IPS DF 6.9 (cell line): ENCODE data around the gene CRYM.

Source experiments
- DNase-seq: peaks from one replicate; pipeline ENCODE4 v3.0.0-alpha.2; 2013; ENCODE audit warnings: low read depth, low spot score
- H3K27ac ChIP-seq: one replicate; pipeline ENCODE4 v1.5.1; 2013; ENCODE audit warnings: low read length, control low read depth
- H3K27me3 ChIP-seq: 2 replicates; pipeline ENCODE4 v1.6.1; 2013; ENCODE audit warnings: mild to moderate bottlenecking, low read length; ENCODE audit not compliant: control insufficient read depth, insufficient read depth
- H3K36me3 ChIP-seq: 2 replicates; pipeline ENCODE4 v1.6.1; 2013; ENCODE audit warnings: low read length; ENCODE audit not compliant: control insufficient read depth, insufficient read depth
- H3K4me1 ChIP-seq: 2 replicates; pipeline ENCODE4 v1.6.1; 2013; ENCODE audit warnings: low read length; ENCODE audit not compliant: control insufficient read depth, insufficient read depth
- H3K4me3 ChIP-seq: 2 replicates; pipeline ENCODE4 v1.5.1; 2013; ENCODE audit warnings: mild to moderate bottlenecking, low read length
- H3K9me3 ChIP-seq: 2 replicates; pipeline ENCODE4 v1.6.1; 2013; ENCODE audit warnings: low read length, inconsistent platforms; ENCODE audit not compliant: control insufficient read depth, insufficient read depth
- WGBS: extraction: QIAGEN DNeasy Blood & Tissue Kit; methylation state at CpG from one replicate; pipeline ENCODE4 v1.1.7; 2013; ENCODE audit warnings: mixed read lengths, missing lambda C conversion rate; ENCODE audit not compliant: insufficient read length, insufficient coverage; 5-methylcytosine and 5-hydroxymethylcytosine counted together

CRYM gene

GRCh38 chr16:21226749-21227148 is 51.3 kb downstream of the CRYM start:
- Histone ChIP-seq H3K9me3 (no peaks in the 10 kb centered on the region), H3K4me1 (peaks cover 8% of the 10 kb centered on the region; the same call in 1 of the 2 replicates), H3K27me3 (no peaks in the 10 kb centered on the region), H3K36me3 (no peaks in the 10 kb centered on the region), H3K4me3 (no peak overlapping the region), H3K27ac (no peak overlapping the region)
- no peak for DNase-seq

GRCh38 chr16:21224800-21225199 is 53.3 kb downstream of the CRYM start:
- H3K4me3 ChIP-seq: no peak overlapping the region
- no peaks in the 10 kb centered on the region for H3K27me3 ChIP-seq
- no peak for DNase-seq
- H3K4me1 ChIP-seq: peaks cover 8% of the 10 kb centered on the region; the same call in 1 of the 2 replicates
- H3K36me3 ChIP-seq: no peaks in the 10 kb centered on the region
- no peak overlapping the region for H3K27ac ChIP-seq
- no CpG with 5 or more reads among the region's 2 CpGs for WGBS
- H3K9me3 ChIP-seq: no peaks in the 10 kb centered on the region

GRCh38 chr16:21223787-21224186 is 54.3 kb downstream of the CRYM start:
- no peak overlapping the region for H3K4me3 ChIP-seq
- no peaks in the 10 kb centered on the region for H3K27me3 ChIP-seq
- no peak for DNase-seq
- WGBS: no CpG with 5 or more reads among the region's 9 CpGs
- H3K36me3 ChIP-seq: no peaks in the 10 kb centered on the region
- no peaks in the 10 kb centered on the region for H3K9me3 ChIP-seq
- peaks cover 8% of the 10 kb centered on the region; the same call in 1 of the 2 replicates for H3K4me1 ChIP-seq
- H3K27ac ChIP-seq: no peak overlapping the region

GRCh38 chr16:21222495-21223337 is 55.4 kb downstream of the CRYM start:
- Histone ChIP-seq H3K4me3 (no peak overlapping the region), H3K27me3 (no peaks in the 10 kb centered on the region), H3K36me3 (no peaks in the 10 kb centered on the region), H3K27ac (no peak overlapping the region), H3K4me1 (peaks cover 8% of the 10 kb centered on the region; the same call in 1 of the 2 replicates), H3K9me3 (no peaks in the 10 kb centered on the region)
- DNase-seq: no peak
- WGBS: no CpG with 5 or more reads among the region's 4 CpGs

- H3K4me3 ChIP-seq: no peak overlapping the region
- no CpG with 5 or more reads among the region's 2 CpGs for WGBS
- no peaks in the 10 kb centered on the region for H3K27me3 ChIP-seq
- DNase-seq: no peak
- H3K27ac ChIP-seq: no peak overlapping the region
- no peaks in the 10 kb centered on the region for H3K9me3 ChIP-seq
- H3K36me3 ChIP-seq: no peaks in the 10 kb centered on the region
- H3K4me1 ChIP-seq: peaks cover 8% of the 10 kb centered on the region; the same call in 1 of the 2 replicates
Measured at GRCh38 chr16:21219551-21219950, 58.5 kb downstream of the CRYM start.

GRCh38 chr16:21218153-21218552 is 59.9 kb downstream of the CRYM start:
- Histone ChIP-seq H3K4me1 (peaks cover 5% of the 10 kb centered on the region; the same call in 1 of the 2 replicates), H3K27ac (no peak overlapping the region), H3K27me3 (no peaks in the 10 kb centered on the region), H3K36me3 (no peaks in the 10 kb centered on the region), H3K9me3 (no peaks in the 10 kb centered on the region), H3K4me3 (no peak overlapping the region)
- WGBS: no CpG with 5 or more reads among the region's 7 CpGs
- no peak for DNase-seq

GRCh38 chr16:21217121-21217520 is 61.0 kb downstream of the CRYM start:
- no peaks in the 10 kb centered on the region for H3K9me3 ChIP-seq
- WGBS: no CpG with 5 or more reads among the region's 2 CpGs
- H3K27me3 ChIP-seq: no peaks in the 10 kb centered on the region
- no peak overlapping the region for H3K4me3 ChIP-seq
- DNase-seq: no peak
- H3K36me3 ChIP-seq: no peaks in the 10 kb centered on the region
- no peak overlapping the region for H3K27ac ChIP-seq
- no peaks in the 10 kb centered on the region for H3K4me1 ChIP-seq

- no peak for DNase-seq
- no CpG with 5 or more reads among the region's 4 CpGs for WGBS
- no peaks in the 10 kb centered on the region for H3K9me3 ChIP-seq
Measured at GRCh38 chr16:21214086-21214485, 64.0 kb downstream of the CRYM start.

GRCh38 chr16:21211486-21211885 is 66.6 kb downstream of the CRYM start, which contains the start of gene ZP2:
Gene ZP2, minus strand, starts transcription at chr16:21211574. Its CDS starts 27 bp downstream, at chr16:21211547.
- H3K4me1 ChIP-seq: no peaks in the 10 kb centered on the region
- no peak within 1 kb of the TSS for H3K27ac ChIP-seq
- no peak within 1 kb of the TSS for H3K4me3 ChIP-seq
- WGBS: no CpG with 5 or more reads among the region's 5 CpGs
- no peaks in the 10 kb centered on the region for H3K9me3 ChIP-seq
- no peak for DNase-seq
- H3K36me3 ChIP-seq: no peaks in the 10 kb centered on the region
- H3K27me3 ChIP-seq: no peaks in the 10 kb centered on the region

More at GRCh38 chr16:21214086-21214485, 64.0 kb downstream of the CRYM start:
- Histone ChIP-seq H3K4me1 (no peaks in the 10 kb centered on the region), H3K36me3 (no peaks in the 10 kb centered on the region), H3K27ac (no peak overlapping the region), H3K4me3 (no peak overlapping the region), H3K27me3 (no peaks in the 10 kb centered on the region)
